GM23338 (cell line): Measurements from ENCODE around the gene GALNT13. TPM values are rescaled to one million over a fixed set of nuclear protein-coding genes. Genes with fewer than 3 reads are reported as not detected.

ENCODE experiments used
- ATAC-seq: fragments of 200-7000 bp; cut with Tn5 transposase; 3 replicates; pipeline ENCODE4 v1.9.1; 2020
- DNase-seq: peaks from one replicate; pipeline ENCODE4 v3.0.0-alpha.2; 2015; ENCODE audit warnings: low spot score
- H2AFZ ChIP-seq: fragments of 200-600 bp; sonication (generic); 2 replicates; pipeline ENCODE4 v1.8.0; 2016; ENCODE audit warnings: antibody characterized with exemption, mild to moderate bottlenecking, moderate library complexity
- H3F3A ChIP-seq: fragments of 200-600 bp; sonication (generic); replicated peaks from 2 replicates; pipeline ENCODE4 v1.8.0; 2017; ENCODE audit warnings: antibody characterized with exemption, mixed run types, low read depth
- H3K27ac ChIP-seq: fragments of 200-600 bp; sonication (generic); 2 replicates; pipeline ENCODE4 v1.6.1; 2016; ENCODE audit warnings: low read depth
- H3K27me3 ChIP-seq: fragments of 200-600 bp; sonication (generic); 2 replicates; pipeline ENCODE4 v1.8.0; 2016; ENCODE audit warnings: mild to moderate bottlenecking, mixed run types, moderate library complexity; ENCODE audit not compliant: insufficient read depth
- H3K36me3 ChIP-seq: fragments of 200-600 bp; sonication (generic); 2 replicates; pipeline ENCODE4 v1.8.0; 2016; ENCODE audit warnings: mild to moderate bottlenecking; ENCODE audit not compliant: insufficient read depth
- H3K4me1 ChIP-seq: fragments of 200-600 bp; sonication (generic); 2 replicates; pipeline ENCODE4 v1.8.0; 2016; ENCODE audit warnings: mild to moderate bottlenecking, moderate library complexity; ENCODE audit not compliant: insufficient read depth
- H3K4me2 ChIP-seq: fragments of 200-600 bp; sonication (generic); 2 replicates; pipeline ENCODE4 v1.7.1; 2017; ENCODE audit warnings: mixed run types
- H3K4me3 ChIP-seq: fragments of 200-600 bp; sonication (generic); 2 replicates; pipeline ENCODE4 v1.6.1; 2016; ENCODE audit warnings: mixed run types
- H3K79me2 ChIP-seq: fragments of 200-600 bp; sonication (generic); replicated peaks from 2 replicates; pipeline ENCODE4 v1.8.0; 2017; ENCODE audit warnings: mild to moderate bottlenecking; ENCODE audit not compliant: insufficient read depth
- H3K9me2 ChIP-seq: fragments of 200-600 bp; sonication (generic); 2 replicates; pipeline ENCODE4 v1.8.0; 2017; ENCODE audit not compliant: insufficient read depth
- H4K20me1 ChIP-seq: fragments of 200-600 bp; sonication (generic); replicated peaks from 2 replicates; pipeline ENCODE4 v1.8.0; 2017; ENCODE audit warnings: mild to moderate bottlenecking; ENCODE audit not compliant: insufficient read depth
- H3K27ac Mint-ChIP-seq: 2 replicates; pipeline ENCODE4 v1.8.0; 2020; ENCODE audit warnings: inconsistent platforms, mild to moderate bottlenecking, moderate library complexity, mixed read lengths
- H3K27me3 Mint-ChIP-seq: 3 replicates; pipeline ENCODE4 v1.8.0; 2022; ENCODE audit warnings: low read depth, mild to moderate bottlenecking, moderate library complexity, mixed read lengths, inconsistent platforms; ENCODE audit not compliant: insufficient read depth, poor library complexity
- H3K36me3 Mint-ChIP-seq: 3 replicates; pipeline ENCODE4 v1.8.0; 2021; ENCODE audit warnings: low read depth, mild to moderate bottlenecking, inconsistent platforms, moderate library complexity, mixed read lengths
- H3K4me1 Mint-ChIP-seq: 3 replicates; pipeline ENCODE4 v1.8.0; 2020; ENCODE audit warnings: mild to moderate bottlenecking, inconsistent platforms, mixed read lengths
- H3K4me3 Mint-ChIP-seq: 3 replicates; pipeline ENCODE4 v1.8.0; 2021; ENCODE audit warnings: moderate library complexity, mild to moderate bottlenecking, inconsistent platforms, mixed read lengths
- H3K9me3 Mint-ChIP-seq: 3 replicates; pipeline ENCODE4 v1.8.0; 2020; ENCODE audit warnings: moderate library complexity, mild to moderate bottlenecking, inconsistent platforms, mixed read lengths
- CREB1 ChIP-seq: fragments of 250-450 bp; sonication (Bioruptor Pico); IDR thresholded peaks from 2 replicates; pipeline ENCODE4 v1.5.0; 2020; ENCODE audit warnings: low read depth, mild to moderate bottlenecking, moderate library complexity
- EZH2phosphoT487 ChIP-seq: fragments of 200-600 bp; sonication (generic); IDR thresholded peaks from one replicate; pipeline ENCODE4 v1.8.1; 2018; ENCODE audit warnings: antibody characterized with exemption; ENCODE audit not compliant: unreplicated experiment
- JUNB ChIP-seq: IDR thresholded peaks from one replicate; pipeline ENCODE4 v1.6.1; 2016; ENCODE audit warnings: antibody characterized with exemption; ENCODE audit not compliant: unreplicated experiment
- POLR2AphosphoS5 ChIP-seq: IDR thresholded peaks from 2 replicates; pipeline ENCODE4 v1.6.1; 2016; ENCODE audit warnings: antibody characterized with exemption, low read depth
- REST ChIP-seq: IDR thresholded peaks from one replicate; pipeline ENCODE4 v1.6.1; 2018; ENCODE audit warnings: antibody characterized with exemption; ENCODE audit not compliant: unreplicated experiment
- STAT1 ChIP-seq: IDR thresholded peaks from one replicate; pipeline ENCODE4 v1.6.1; 2016; ENCODE audit warnings: antibody characterized with exemption; ENCODE audit not compliant: unreplicated experiment
- ZNF114 ChIP-seq: fragments of 250-450 bp; sonication (Bioruptor Pico); IDR thresholded peaks from 2 replicates; pipeline ENCODE4 v1.5.0; 2020; ENCODE audit warnings: mild to moderate bottlenecking, moderate library complexity
- ZNF331 ChIP-seq: fragments of 250-450 bp; sonication (Bioruptor Pico); IDR thresholded peaks from 2 replicates; pipeline ENCODE4 v1.5.0; 2020; ENCODE audit warnings: low read depth, mild to moderate bottlenecking, moderate library complexity
- polyA plus RNA-seq: library from polyadenylated mRNA; unstranded; fragments of >200 nt; fragmentation: Nextera tagmentation; extraction: Ambion mirVana; gene quantifications from 2 replicates; pipeline ENCODE4 v1.2.1, GENCODE V29; 2016
- total RNA-seq: library from RNA; depleted of rRNA; stranded (reverse); fragments of >200 nt; shearing (Covaris generic); gene quantifications from 2 replicates; pipeline ENCODE4 v1.2.3, GENCODE V29; 2014
- TF ChIP-seq, protein P1 (sequence below): IDR thresholded peaks from 2 replicates; pipeline ENCODE4 v1.6.1; 2016; ENCODE audit warnings: antibody characterized with exemption
- TF ChIP-seq, protein P2 (sequence below): fragments of 250-450 bp; sonication (Bioruptor Pico); IDR thresholded peaks from 2 replicates; pipeline ENCODE4 v1.5.0; 2020; ENCODE audit warnings: mild to moderate bottlenecking, moderate library complexity

GALNT13 gene
- total and polyA plus RNA-seq, 2 experiments from 2014 or later, result 3.5 to 5.2 TPM

GRCh38 chr2:154173164-154173563 lies 301.4 kb downstream of the GALNT13 start:
- no peak overlapping the region for H3K4me3 ChIP-seq
- TF ChIP-seq REST (no peak), ZNF331 (no peak), CREB1 (CRISPR knock-in tag) (no peak), JUNB (no peak), POLR2AphosphoS5 (no peak), ZNF114 (no peak)
- no peak overlapping the region for H3K27ac ChIP-seq
- H3K9me3 Mint-ChIP-seq, result no peaks in the 10 kb centered on the region
- H3K4me1 ChIP-seq, result no peaks in the 10 kb centered on the region
- no peak overlapping the region for H3K4me3 Mint-ChIP-seq
- no peak for DNase-seq
- H3K27me3 Mint-ChIP-seq, result no peaks in the 10 kb centered on the region
- H3K4me1 Mint-ChIP-seq, result peaks cover 10% of the 10 kb centered on the region; the same call in 2 of the 3 replicates
- no peaks in the 10 kb centered on the region for H4K20me1 ChIP-seq
- H3K79me2 ChIP-seq, result no peaks in the 10 kb centered on the region
- H3K27ac Mint-ChIP-seq, result no peak overlapping the region
- no peaks in the 10 kb centered on the region for H3F3A ChIP-seq
- no peak for ATAC-seq
- H3K27me3 ChIP-seq, result no peaks in the 10 kb centered on the region
- H3K9me2 ChIP-seq, result no peaks in the 10 kb centered on the region; the same call in 1 of the 2 replicates
- H3K36me3 ChIP-seq, result no peaks in the 10 kb centered on the region
- no peak overlapping the region for H2AFZ ChIP-seq
- no peaks in the 10 kb centered on the region for H3K36me3 Mint-ChIP-seq
- no peak overlapping the region for H3K4me2 ChIP-seq

- no peaks in the 10 kb centered on the region for H3K27me3 Mint-ChIP-seq
- Histone ChIP-seq H3K4me2 (no peak overlapping the region), H3K4me3 (no peak overlapping the region), H2AFZ (no peak overlapping the region), H3K79me2 (no peaks in the 10 kb centered on the region), H4K20me1 (no peaks in the 10 kb centered on the region), H3K36me3 (no peaks in the 10 kb centered on the region), H3F3A (no peaks in the 10 kb centered on the region), H3K9me2 (no peaks in the 10 kb centered on the region; the same call in 1 of the 2 replicates), H3K27ac (no peak overlapping the region), H3K4me1 (0 out of 2 replicates have a peak, but pooled peaks cover 3% of the 10 kb centered on the region), H3K27me3 (no peaks in the 10 kb centered on the region)
- DNase-seq (no peak), ATAC-seq (no peak)
- no peak overlapping the region for H3K4me3 Mint-ChIP-seq
- no peaks in the 10 kb centered on the region for H3K36me3 Mint-ChIP-seq
- no peak overlapping the region for H3K27ac Mint-ChIP-seq
- H3K4me1 Mint-ChIP-seq, result peaks cover 16% of the 10 kb centered on the region
- H3K9me3 Mint-ChIP-seq, result no peaks in the 10 kb centered on the region
- TF ChIP-seq, protein P1, sequence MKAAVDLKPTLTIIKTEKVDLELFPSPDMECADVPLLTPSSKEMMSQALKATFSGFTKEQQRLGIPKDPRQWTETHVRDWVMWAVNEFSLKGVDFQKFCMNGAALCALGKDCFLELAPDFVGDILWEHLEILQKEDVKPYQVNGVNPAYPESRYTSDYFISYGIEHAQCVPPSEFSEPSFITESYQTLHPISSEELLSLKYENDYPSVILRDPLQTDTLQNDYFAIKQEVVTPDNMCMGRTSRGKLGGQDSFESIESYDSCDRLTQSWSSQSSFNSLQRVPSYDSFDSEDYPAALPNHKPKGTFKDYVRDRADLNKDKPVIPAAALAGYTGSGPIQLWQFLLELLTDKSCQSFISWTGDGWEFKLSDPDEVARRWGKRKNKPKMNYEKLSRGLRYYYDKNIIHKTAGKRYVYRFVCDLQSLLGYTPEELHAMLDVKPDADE, result no peak
- TF ChIP-seq POLR2AphosphoS5 (no peak), CREB1 (CRISPR knock-in tag) (no peak), JUNB (no peak), EZH2phosphoT487 (no peak), STAT1 (no peak)
- TF ChIP-seq, protein P2, sequence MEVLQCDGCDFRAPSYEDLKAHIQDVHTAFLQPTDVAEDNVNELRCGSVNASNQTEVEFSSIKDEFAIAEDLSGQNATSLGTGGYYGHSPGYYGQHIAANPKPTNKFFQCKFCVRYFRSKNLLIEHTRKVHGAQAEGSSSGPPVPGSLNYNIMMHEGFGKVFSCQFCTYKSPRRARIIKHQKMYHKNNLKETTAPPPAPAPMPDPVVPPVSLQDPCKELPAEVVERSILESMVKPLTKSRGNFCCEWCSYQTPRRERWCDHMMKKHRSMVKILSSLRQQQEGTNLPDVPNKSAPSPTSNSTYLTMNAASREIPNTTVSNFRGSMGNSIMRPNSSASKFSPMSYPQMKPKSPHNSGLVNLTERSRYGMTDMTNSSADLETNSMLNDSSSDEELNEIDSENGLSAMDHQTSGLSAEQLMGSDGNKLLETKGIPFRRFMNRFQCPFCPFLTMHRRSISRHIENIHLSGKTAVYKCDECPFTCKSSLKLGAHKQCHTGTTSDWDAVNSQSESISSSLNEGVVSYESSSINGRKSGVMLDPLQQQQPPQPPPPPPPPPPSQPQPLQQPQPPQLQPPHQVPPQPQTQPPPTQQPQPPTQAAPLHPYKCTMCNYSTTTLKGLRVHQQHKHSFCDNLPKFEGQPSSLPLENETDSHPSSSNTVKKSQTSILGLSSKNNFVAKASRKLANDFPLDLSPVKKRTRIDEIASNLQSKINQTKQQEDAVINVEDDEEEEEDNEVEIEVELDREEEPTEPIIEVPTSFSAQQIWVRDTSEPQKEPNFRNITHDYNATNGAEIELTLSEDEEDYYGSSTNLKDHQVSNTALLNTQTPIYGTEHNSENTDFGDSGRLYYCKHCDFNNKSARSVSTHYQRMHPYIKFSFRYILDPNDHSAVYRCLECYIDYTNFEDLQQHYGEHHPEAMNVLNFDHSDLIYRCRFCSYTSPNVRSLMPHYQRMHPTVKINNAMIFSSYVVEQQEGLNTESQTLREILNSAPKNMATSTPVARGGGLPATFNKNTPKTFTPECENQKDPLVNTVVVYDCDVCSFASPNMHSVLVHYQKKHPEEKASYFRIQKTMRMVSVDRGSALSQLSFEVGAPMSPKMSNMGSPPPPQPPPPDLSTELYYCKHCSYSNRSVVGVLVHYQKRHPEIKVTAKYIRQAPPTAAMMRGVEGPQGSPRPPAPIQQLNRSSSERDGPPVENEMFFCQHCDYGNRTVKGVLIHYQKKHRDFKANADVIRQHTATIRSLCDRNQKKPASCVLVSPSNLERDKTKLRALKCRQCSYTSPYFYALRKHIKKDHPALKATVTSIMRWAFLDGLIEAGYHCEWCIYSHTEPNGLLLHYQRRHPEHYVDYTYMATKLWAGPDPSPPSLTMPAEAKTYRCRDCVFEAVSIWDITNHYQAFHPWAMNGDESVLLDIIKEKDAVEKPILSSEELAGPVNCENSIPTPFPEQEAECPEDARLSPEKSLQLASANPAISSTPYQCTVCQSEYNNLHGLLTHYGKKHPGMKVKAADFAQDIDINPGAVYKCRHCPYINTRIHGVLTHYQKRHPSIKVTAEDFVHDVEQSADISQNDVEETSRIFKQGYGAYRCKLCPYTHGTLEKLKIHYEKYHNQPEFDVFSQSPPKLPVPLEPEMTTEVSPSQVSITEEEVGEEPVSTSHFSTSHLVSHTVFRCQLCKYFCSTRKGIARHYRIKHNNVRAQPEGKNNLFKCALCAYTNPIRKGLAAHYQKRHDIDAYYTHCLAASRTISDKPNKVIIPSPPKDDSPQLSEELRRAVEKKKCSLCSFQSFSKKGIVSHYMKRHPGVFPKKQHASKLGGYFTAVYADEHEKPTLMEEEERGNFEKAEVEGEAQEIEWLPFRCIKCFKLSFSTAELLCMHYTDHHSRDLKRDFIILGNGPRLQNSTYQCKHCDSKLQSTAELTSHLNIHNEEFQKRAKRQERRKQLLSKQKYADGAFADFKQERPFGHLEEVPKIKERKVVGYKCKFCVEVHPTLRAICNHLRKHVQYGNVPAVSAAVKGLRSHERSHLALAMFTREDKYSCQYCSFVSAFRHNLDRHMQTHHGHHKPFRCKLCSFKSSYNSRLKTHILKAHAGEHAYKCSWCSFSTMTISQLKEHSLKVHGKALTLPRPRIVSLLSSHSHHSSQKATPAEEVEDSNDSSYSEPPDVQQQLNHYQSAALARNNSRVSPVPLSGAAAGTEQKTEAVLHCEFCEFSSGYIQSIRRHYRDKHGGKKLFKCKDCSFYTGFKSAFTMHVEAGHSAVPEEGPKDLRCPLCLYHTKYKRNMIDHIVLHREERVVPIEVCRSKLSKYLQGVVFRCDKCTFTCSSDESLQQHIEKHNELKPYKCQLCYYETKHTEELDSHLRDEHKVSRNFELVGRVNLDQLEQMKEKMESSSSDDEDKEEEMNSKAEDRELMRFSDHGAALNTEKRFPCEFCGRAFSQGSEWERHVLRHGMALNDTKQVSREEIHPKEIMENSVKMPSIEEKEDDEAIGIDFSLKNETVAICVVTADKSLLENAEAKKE (CRISPR knock-in tag), result no peak
These were observed 302.2 kb downstream of the GALNT13 start for GRCh38 chr2:154173919-154174318.
